GM15510 (cell line): ENCODE measurements around the gene NOP14.

Experiments
- POLR2A ChIP-seq: IDR thresholded peaks from 3 replicates; pipeline ENCODE4 v1.6.1; 2011; ENCODE audit warnings: borderline replicate concordance; ENCODE audit not compliant: insufficient read length; ENCODE audit errors: extremely low read depth

NOP14 gene

DNA sequence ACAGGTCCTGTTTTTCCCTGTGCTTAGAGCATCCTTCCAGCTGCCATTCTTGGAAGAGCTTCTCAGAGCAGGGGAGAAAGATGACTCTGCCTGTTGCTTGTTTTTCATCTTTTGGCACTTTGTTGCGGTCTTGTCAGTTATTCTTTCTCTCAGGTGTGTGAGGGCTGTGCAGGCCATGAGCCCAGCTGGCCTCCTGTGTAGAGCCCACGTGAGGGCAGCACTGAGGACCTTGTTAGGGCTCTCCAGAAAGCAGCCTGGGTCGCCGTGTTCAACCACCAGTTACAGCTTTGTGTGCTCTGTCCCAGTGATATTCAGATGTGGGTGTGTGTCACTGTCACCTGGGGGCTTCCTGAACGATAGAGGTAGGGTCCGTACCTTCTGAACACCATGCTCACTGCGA lies 52.8 kb downstream of the NOP14 start:
- TF ChIP-seq POLR2A: no peak

DNA sequence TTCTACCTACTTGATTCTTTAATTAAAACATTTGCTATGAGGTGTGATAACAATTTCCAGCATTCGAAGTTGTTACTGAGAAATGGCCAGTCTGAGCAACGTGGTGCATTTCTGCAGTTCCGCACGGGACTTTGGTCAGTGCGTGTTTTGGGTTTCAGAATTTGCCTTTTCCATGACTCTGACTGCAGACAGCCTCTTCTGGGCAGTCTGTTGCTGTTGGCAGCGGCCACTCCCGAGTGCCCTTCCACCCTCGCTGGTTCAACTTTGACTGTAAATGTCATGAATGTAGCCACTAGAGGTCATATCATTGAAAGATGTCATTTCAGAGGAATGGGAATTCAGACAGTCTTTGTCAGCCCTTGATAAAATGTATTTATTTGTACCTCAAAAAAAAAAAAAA lies 53.6 kb downstream of the NOP14 start:
- TF ChIP-seq POLR2A: no peak

GRCh38 chr4:2908686-2909085 lies 54.5 kb downstream of the NOP14 start:
- TF ChIP-seq POLR2A: no peak

- no peak for TF ChIP-seq POLR2A
Observed at GRCh38 chr4:2907706-2908293, 55.4 kb downstream of the NOP14 start.

- TF ChIP-seq POLR2A: no peak
Observed at GRCh38 chr4:2907226-2907625, 56.0 kb downstream of the NOP14 start.

DNA sequence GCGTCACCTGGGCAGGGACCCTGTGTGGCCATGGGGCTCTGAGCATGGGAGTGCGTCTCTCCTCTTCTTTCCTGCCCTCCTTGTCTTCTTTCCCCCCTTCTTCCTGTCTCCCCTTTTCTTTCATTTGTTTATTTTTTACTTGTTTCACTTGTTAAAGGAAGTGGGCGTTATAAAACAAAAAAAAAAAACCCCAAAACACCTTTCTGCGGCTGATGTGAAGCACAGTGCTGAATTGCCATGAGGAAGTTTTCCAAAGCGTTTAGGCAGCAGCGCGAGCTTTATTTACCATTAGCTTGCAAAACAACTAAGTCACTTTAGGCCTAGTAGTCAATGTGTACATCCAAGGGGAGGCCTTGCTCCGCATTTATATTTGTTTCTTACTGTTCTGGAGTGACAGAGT lies 57.0 kb downstream of the NOP14 start:
- TF ChIP-seq POLR2A: no peak

DNA sequence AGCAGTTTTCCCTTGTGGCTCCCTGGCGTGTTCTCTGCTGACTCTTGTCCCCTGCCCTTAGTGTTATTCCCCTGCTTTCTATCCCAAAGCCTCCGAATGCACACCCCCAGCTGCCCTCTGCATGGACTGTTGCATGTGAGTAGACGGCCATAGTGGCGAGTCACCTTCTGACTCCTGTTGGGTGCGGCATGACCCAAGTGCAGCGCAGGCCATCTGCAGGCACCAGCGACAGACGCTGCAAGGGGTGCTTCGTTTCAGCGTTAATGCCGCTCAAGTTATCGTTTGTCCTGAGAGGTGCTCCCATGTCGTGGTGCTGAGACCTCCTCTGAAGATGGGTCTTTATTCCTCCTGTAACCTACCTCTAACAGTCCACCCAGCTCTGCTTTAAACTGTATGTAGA lies 57.7 kb downstream of the NOP14 start:
- no peak for TF ChIP-seq POLR2A

- TF ChIP-seq POLR2A: no peak
Observed at GRCh38 chr4:2902126-2902525, 61.1 kb downstream of the NOP14 start.

- TF ChIP-seq POLR2A: no peak
Observed at GRCh38 chr4:2901186-2901585, 62.0 kb downstream of the NOP14 start.

- no peak for TF ChIP-seq POLR2A
Observed at GRCh38 chr4:2900741-2901140, 62.5 kb downstream of the NOP14 start.

DNA sequence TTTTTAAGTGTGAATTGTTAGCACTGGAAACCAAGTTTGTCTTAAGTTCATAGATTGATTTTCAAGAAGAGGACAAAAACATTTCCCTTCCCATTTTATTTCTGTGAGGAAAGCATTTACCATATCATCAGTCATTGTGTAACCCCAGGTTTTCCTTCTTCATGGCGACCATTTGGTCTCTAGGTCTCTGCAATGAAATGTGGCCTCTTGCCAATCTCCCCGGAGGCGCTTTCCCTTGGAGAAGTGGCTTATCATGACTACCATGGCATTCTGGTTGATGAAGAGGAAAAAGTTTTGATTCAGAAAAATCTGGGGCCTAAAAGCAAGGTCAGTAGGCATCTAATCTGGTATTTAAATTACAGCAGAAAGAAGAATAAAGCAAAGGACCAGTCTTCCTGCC lies 65.2 kb downstream of the NOP14 start:
- TF ChIP-seq POLR2A: no peak

DNA sequence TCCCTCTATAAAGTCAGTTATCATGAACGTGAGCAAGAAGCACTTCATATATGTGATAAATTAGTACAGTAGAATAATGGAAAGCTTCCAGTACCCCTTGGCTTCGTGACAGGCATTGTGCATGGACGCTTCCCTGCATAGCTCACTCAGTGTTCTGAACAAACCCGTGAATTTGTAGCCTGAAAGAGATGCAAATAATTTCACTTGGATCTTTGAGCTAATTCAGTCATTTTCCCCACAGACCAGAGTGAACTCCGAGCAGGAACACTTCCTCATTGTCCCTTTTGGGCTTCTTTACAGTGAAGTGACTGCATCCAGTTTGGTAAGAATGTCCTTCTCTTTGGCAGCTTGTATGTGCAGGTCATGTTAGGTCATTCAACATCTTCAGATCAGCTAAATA lies 69.4 kb downstream of the NOP14 start:
- no peak for TF ChIP-seq POLR2A

DNA sequence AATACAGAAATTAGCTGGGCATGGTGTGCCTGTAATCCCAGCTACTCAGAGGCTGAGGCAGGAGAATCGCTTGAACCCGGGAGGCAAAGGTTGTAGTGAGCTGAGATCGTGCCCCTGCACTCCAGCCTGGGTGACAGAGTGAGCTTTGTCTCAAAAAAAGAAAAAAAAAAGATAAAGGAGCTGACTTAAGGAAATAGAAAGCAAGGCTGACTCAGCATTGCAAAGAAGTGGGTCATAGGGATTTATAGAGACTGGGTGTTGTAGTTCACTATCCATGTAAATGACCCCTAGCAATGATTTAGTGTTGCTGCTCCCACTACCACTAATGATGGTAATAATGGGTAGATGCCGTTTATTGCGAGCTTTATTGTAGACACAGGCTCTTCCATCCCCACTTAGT lies 71.9 kb downstream of the NOP14 start:
- no peak for TF ChIP-seq POLR2A

GRCh38 chr4:2888886-2889285 lies 74.3 kb downstream of the NOP14 start:
- TF ChIP-seq POLR2A: no peak
